Measurements from ENCODE around the gene MPPED1. TPM values are rescaled to one million over a fixed set of nuclear protein-coding genes. Genes with fewer than 3 reads are reported as not detected.

MPPED1 gene
- total and polyA plus RNA-seq, 2 of the 13 experiments (the other 11 are each of a cell fraction or from before 2014, with no cell fraction given): 0.77 TPM; not detected in 1

DNA sequence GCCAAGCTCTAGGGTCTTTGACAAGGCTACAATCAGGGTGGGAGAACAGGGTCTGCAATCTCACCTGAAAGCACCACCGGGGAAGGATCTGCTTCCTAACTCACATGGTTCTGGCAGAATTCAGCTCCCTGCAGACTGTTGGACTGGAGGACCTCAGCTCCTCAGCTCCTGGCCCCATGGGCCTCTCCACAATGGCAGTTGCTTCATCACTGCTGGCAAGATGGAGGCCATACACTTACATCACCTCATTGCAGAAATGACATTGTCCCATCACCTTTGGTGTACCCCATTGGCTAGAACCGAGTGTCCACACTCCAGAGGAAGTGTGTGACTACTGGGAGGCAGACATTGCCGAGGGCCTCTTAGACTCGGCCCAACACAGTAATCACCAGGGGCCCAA, 20.9 kb upstream of the MPPED1 start (continued):
- TF ChIP-seq ZBTB40 (IDR thresholded peaks at IDR 0.05): no peak
- TF ChIP-seq ZBTB40 (CRISPR knock-in tag; IDR thresholded peaks at IDR 0.05): 0 out of 2 replicates have a peak, but pooled peaks have one; percentile 14
- TF ChIP-seq ZNF644 (CRISPR knock-in tag; IDR thresholded peaks at IDR 0.05; ENCODE audit: low read depth): 0 out of 2 replicates have a peak, but pooled peaks have one; percentile 40
- TF ChIP-seq SALL1 (CRISPR knock-in tag; IDR thresholded peaks at IDR 0.05): 0 out of 2 replicates have a peak, but pooled peaks have one; percentile 15
- peak; percentile 9; the same call in 1 of the 2 replicates for TF ChIP-seq TARDBP (CRISPR knock-in tag; IDR thresholded peaks at IDR 0.05)
- TF ChIP-seq CEBPB (IDR thresholded peaks at IDR 0.05; ENCODE audit: borderline replicate concordance, low read depth, low read length): peak; percentile 48; the same call in 1 of the 2 replicates
- TF ChIP-seq TOE1 (CRISPR knock-in tag; IDR thresholded peaks at IDR 0.05): no peak
- TF ChIP-seq RFXANK (CRISPR knock-in tag; IDR thresholded peaks at IDR 0.05): no peak
